SK-N-SH (cell line): Measurements from ENCODE around the gene PCSK6. TPM values are rescaled to one million over a fixed set of nuclear protein-coding genes. Genes with fewer than 3 reads are reported as not detected.

ENCODE experiments used
- CTCF ChIA-PET: fragments of 300-600, 350-600 bp; formaldehyde crosslinking; extraction: SDS; loops from one replicate; lab custom pipeline; 2021; lab: Yijun Ruan, JAX
- POLR2A ChIA-PET: fragments of 350-600 bp; sonication (Branson Sonifier 250); formaldehyde crosslinking; extraction: SDS; loops from one replicate; lab custom pipeline; 2020; ENCODE audit warnings: antibody characterized with exemption, inconsistent platforms; lab: Yijun Ruan, JAX
- DNase-seq: peaks from one replicate; pipeline ENCODE4 v3.0.0; 2012
- H2AFZ ChIP-seq: fragments of 200-600 bp; sonication (generic); 2 replicates; pipeline ENCODE4 v1.8.1; 2016; ENCODE audit warnings: antibody characterized with exemption, mild to moderate bottlenecking, low read depth
- H3F3A ChIP-seq: fragments of 200-600 bp; sonication (generic); replicated peaks from 2 replicates; pipeline ENCODE3; 2016; ENCODE audit warnings: antibody characterized with exemption, mild to moderate bottlenecking; ENCODE audit not compliant: insufficient read depth
- H3K27ac ChIP-seq, 2 experiments: fragments of 200-500 bp in 1 of 2; fragments of 200-600 bp in 1 of 2; sonication (Bioruptor generic) in 1 of 2; sonication (generic), shearing (Covaris generic) in 1 of 2; 2 replicates each; pipeline versions ENCODE4 v1.5.1 to v1.6.1; 2014 to 2016; ENCODE audit warnings: low read depth in 2 of 2, inconsistent platforms in 1 of 2, low read length in 1 of 2, mild to moderate bottlenecking in 1 of 2, mixed read lengths in 1 of 2
- H3K27me3 ChIP-seq: fragments of 200-600 bp; sonication (generic), shearing (Covaris generic); 2 replicates; pipeline ENCODE4 v1.6.1; 2016; ENCODE audit warnings: mixed run types; ENCODE audit not compliant: insufficient read depth
- H3K36me3 ChIP-seq, 2 experiments: fragments of 200-500 bp in 1 of 2; fragments of 200-600 bp in 1 of 2; sonication (Bioruptor generic) in 1 of 2; sonication (generic) in 1 of 2; replicated peaks in 1 of 2; 2 replicates each; pipeline versions ENCODE3 to v1.5.1; 2014 to 2016; ENCODE audit warnings: low read length in 1 of 2, mild to moderate bottlenecking in 1 of 2; ENCODE audit not compliant: insufficient read depth in 2 of 2, control insufficient read depth in 1 of 2
- H3K4me1 ChIP-seq, 2 experiments: fragments of 200-500 bp in 1 of 2; fragments of 200-600 bp in 1 of 2; sonication (Bioruptor generic) in 1 of 2; sonication (generic), shearing (Covaris generic) in 1 of 2; 2 replicates each; pipeline versions ENCODE4 v1.5.1 to v1.6.1; 2014 to 2016; ENCODE audit warnings: low read depth in 1 of 2, low read length in 1 of 2, mixed run types in 1 of 2; ENCODE audit not compliant: insufficient read depth in 2 of 2, control insufficient read depth in 1 of 2
- H3K4me2 ChIP-seq: fragments of 200-600 bp; sonication (generic), shearing (Covaris generic); 2 replicates; pipeline ENCODE4 v1.6.1; 2017; ENCODE audit warnings: mixed run types
- H3K4me3 ChIP-seq, 2 experiments: fragments of 200-500 bp in 1 of 2; fragments of 200-600 bp in 1 of 2; sonication (Bioruptor generic) in 1 of 2; sonication (generic), shearing (Covaris generic) in 1 of 2; 2 replicates each; pipeline versions ENCODE4 v1.5.1 to v1.8.1; 2014 to 2016; ENCODE audit warnings: low read depth in 2 of 2, inconsistent platforms in 1 of 2, low read length in 1 of 2, mild to moderate bottlenecking in 1 of 2, mixed read lengths in 1 of 2, moderate library complexity in 1 of 2
- H3K79me2 ChIP-seq: fragments of 200-600 bp; sonication (generic); 2 replicates; pipeline ENCODE4 v1.8.1; 2017; ENCODE audit warnings: mild to moderate bottlenecking; ENCODE audit not compliant: insufficient read depth
- H3K9ac ChIP-seq: fragments of 200-600 bp; sonication (generic); 2 replicates; pipeline ENCODE4 v1.6.1; 2017; ENCODE audit warnings: mixed run types
- H3K9me2 ChIP-seq: fragments of 200-600 bp; sonication (generic); 2 replicates; pipeline ENCODE4 v1.6.1; 2017; ENCODE audit warnings: mixed run types
- H3K9me3 ChIP-seq: fragments of 200-600 bp; sonication (generic); 2 replicates; pipeline ENCODE4 v1.6.1; 2017; ENCODE audit warnings: mixed run types, mild to moderate bottlenecking, moderate library complexity
- H4K20me1 ChIP-seq: fragments of 200-600 bp; sonication (generic); 2 replicates; pipeline ENCODE4 v1.6.1; 2017; ENCODE audit warnings: mild to moderate bottlenecking, mixed run types; ENCODE audit not compliant: insufficient read depth
- FOXJ3 ChIP-seq: sonication (generic); formaldehyde crosslinking; IDR thresholded peaks from 2 replicates; pipeline ENCODE4 v1.5.1; 2020; ENCODE audit warnings: mild to moderate bottlenecking, missing genetic modification reagents
- GATA2 ChIP-seq: sonication (generic); formaldehyde crosslinking; IDR thresholded peaks from 2 replicates; pipeline ENCODE4 v1.5.0; 2020; ENCODE audit warnings: mild to moderate bottlenecking, missing genetic modification reagents
- MXI1 ChIP-seq: IDR thresholded peaks from 2 replicates; pipeline ENCODE4 v1.6.1; 2012; ENCODE audit warnings: mild to moderate bottlenecking, low read depth, low read length, improper control_type of control experiment
- RFX5 ChIP-seq: IDR thresholded peaks from 2 replicates; pipeline ENCODE4 v1.6.1; 2012; ENCODE audit warnings: mild to moderate bottlenecking, improper control_type of control experiment, low read length
- TCF12 ChIP-seq: IDR thresholded peaks from 2 replicates; pipeline ENCODE4 v1.4.0; 2012
- WGBS: methylation state at CpG from one replicate; pipeline ENCODE4 v1.1.6; 2017; ENCODE audit warnings: low lambda C conversion rate; 5-methylcytosine and 5-hydroxymethylcytosine counted together
- polyA plus RNA-seq, 3 experiments: library from polyadenylated mRNA; depleted of rRNA; stranded (reverse); fragments of >200 nt; gene quantifications; 2 replicates each; pipeline ENCODE4 v1.2.3, GENCODE V29; 2012
- TF ChIP-seq, protein P1 (sequence below): IDR thresholded peaks from 2 replicates; pipeline ENCODE4 v1.4.0; 2012; ENCODE audit warnings: low read depth
- TF ChIP-seq, protein P2 (sequence below): IDR thresholded peaks from 2 replicates; pipeline ENCODE4 v1.6.1; 2012; ENCODE audit warnings: mild to moderate bottlenecking, low read depth, low read length, moderate library complexity
- TF ChIP-seq, protein P3 (sequence below): fragments of 200-600 bp; sonication (generic); IDR thresholded peaks from 2 replicates; pipeline ENCODE4 v1.6.1; 2017; ENCODE audit warnings: antibody characterized with exemption, mild to moderate bottlenecking, moderate library complexity

The PCSK6 gene
- polyA plus RNA-seq, 1 of the 3 experiments (the other 2 are of a cell fraction): 0.03 TPM

DNA sequence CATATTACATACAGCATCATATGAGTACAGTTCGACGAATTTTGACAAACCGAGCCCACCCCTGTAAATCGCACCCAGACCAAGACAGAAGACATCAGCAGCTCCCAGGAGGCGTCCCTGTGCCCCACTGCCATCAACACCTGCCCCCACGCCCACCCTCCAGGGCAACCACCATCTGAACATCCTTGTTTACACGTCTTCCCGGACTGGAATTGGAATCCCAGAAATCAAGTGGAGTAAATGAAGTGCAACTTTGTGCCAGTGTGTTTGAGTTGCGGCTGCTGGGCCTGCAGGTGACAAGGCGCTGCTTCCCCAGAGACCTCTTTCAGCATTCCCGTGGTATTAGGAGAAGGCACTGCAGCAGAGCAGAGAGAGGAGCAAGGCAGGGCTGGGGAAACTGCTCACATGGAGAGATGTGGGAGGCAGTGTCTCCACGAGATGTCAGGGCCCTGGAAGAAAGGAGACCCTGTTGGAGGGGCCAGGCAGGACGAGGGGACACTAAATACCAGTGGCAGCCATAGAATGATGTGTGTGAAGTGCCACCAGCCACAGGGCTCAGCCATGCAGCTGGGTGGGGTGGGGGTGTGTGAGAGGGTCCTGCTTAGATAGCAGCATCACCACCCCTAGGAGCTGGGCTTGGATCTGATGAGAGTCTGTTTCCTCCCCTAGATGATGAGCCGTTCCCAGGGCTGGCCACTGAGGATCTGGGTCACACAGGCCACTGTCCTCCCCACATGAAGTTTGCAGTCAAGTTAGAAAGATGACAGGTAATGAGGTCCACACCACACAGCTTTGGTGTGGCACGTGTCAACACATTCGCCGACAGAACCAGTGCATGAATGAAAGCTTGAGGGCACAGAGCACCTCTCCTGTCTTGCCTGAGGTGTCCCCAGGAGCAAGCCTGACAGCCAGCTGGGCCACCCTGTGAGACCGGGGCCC is 33.4 kb upstream of the PCSK6 start:
- H3K4me2 ChIP-seq: no peak overlapping the region
- H3K36me3 ChIP-seq: no peaks in the 10 kb centered on the region
- H3K79me2 ChIP-seq: no peaks in the 10 kb centered on the region
- H4K20me1 ChIP-seq: no peaks in the 10 kb centered on the region
- H3K4me1 ChIP-seq: peaks cover 0 to 2% of the 10 kb centered on the region in 2 experiments; a peak in 1 of 4 replicates
- no peak overlapping the region for H2AFZ ChIP-seq
- H3K4me3 ChIP-seq: no peak overlapping the region
- peaks cover 4% of the 10 kb centered on the region; the same call in 1 of the 2 replicates for H3K9me3 ChIP-seq
- 36% methylated on average over 18 of the region's 18 CpGs for WGBS
- no peaks in the 10 kb centered on the region for H3K9me2 ChIP-seq
- H3K9ac ChIP-seq: no peak overlapping the region
- H3K27ac ChIP-seq: no peak overlapping the region
- no peaks in the 10 kb centered on the region for H3K27me3 ChIP-seq
- TF ChIP-seq, protein P1, sequence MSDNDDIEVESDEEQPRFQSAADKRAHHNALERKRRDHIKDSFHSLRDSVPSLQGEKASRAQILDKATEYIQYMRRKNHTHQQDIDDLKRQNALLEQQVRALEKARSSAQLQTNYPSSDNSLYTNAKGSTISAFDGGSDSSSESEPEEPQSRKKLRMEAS: no peak
- ChIA-PET POLR2A (no interaction called here), CTCF (interaction anchor here (1.1 kb wide), 1 partner anchor 11 kb away, joined by 3 read pairs; no protein-coding TSS in a partner anchor)
- no peaks in the 10 kb centered on the region for H3F3A ChIP-seq
- DNase-seq: peak; percentile 10

DNA sequence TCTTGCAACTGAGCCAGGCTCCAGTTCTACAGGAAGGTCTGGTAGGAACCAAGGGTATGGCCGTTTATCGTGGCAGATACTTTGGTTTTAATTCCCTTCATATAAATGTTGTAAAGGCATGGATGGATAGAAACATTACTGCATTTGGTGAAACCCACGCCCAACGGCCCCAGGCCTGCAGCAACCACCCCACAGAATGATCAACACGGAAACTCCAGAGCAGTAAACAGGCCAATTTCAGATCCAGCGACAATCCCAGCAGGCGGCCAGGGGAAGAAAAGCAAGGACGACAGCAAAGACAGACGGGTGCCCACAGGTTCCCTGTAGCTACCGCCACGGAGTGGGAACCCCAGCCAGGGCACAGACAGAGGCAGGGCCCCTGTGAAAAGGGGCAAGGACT is 32.6 kb upstream of the PCSK6 start:
- Histone ChIP-seq H3K27me3 (no peaks in the 10 kb centered on the region), H3K9ac (no peak overlapping the region), H3K79me2 (no peaks in the 10 kb centered on the region), H3K9me3 (peaks cover 11% of the 10 kb centered on the region; the same call in 1 of the 2 replicates), H2AFZ (no peak overlapping the region), H3K27ac (no peak overlapping the region), H3K9me2 (no peaks in the 10 kb centered on the region), H3K36me3 (no peaks in the 10 kb centered on the region), H3K4me3 (no peak overlapping the region), H3K4me2 (no peak overlapping the region), H3F3A (no peaks in the 10 kb centered on the region), H4K20me1 (no peaks in the 10 kb centered on the region), H3K4me1 (peaks cover 0 to 2% of the 10 kb centered on the region in 2 experiments; a peak in 1 of 4 replicates)
- 52% methylated on average over 11 of the region's 11 CpGs for WGBS
- TF ChIP-seq MXI1 (no peak), TCF12 (no peak), FOXJ3 (CRISPR knock-in tag) (no peak)
- DNase-seq: peak; percentile 7
- CTCF ChIA-PET: interaction anchor here (1.5 kb wide), 1 partner anchor 12 kb away, joined by 4 read pairs; no protein-coding TSS in a partner anchor
- POLR2A ChIA-PET: no interaction called here

DNA sequence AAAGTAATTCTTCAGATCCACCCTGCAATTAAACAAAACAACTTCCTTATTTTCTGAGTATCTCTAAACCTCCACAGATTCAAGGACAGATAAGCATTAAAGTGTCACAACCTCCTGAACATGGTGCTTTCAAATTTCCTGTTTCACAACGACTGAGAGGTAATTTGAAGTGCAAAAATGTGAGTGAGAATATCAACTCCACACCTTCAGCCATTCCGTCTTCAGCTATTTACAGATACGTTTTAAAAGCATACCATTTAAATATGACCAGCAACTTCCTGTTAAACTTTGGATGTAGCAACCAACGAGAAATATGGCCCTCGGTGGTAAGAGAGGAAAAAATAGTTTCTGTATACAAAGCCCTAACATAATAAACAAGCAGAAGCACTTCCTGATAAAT is 32.1 kb upstream of the PCSK6 start:
- POLR2A ChIA-PET: no interaction called here
- Histone ChIP-seq H3K4me3 (no peak overlapping the region), H3K9me3 (peaks cover 16% of the 10 kb centered on the region; the same call in 1 of the 2 replicates), H3K4me2 (no peak overlapping the region), H2AFZ (no peak overlapping the region), H3F3A (no peaks in the 10 kb centered on the region), H4K20me1 (no peaks in the 10 kb centered on the region), H3K4me1 (peaks cover 0 to 2% of the 10 kb centered on the region in 2 experiments; a peak in 1 of 4 replicates), H3K9ac (no peak overlapping the region), H3K27me3 (no peaks in the 10 kb centered on the region), H3K36me3 (no peaks in the 10 kb centered on the region), H3K9me2 (no peaks in the 10 kb centered on the region), H3K79me2 (no peaks in the 10 kb centered on the region), H3K27ac (no peak overlapping the region)
- CTCF ChIA-PET: interaction anchor here (1.5 to 2.7 kb wide), 3 partner anchors 10 to 120 kb away, joined by 4 to 9 read pairs (median 6); no protein-coding TSS in a partner anchor
- TF ChIP-seq GATA2: no peak
- TF ChIP-seq RFX5: no peak
- TF ChIP-seq, protein P2, sequence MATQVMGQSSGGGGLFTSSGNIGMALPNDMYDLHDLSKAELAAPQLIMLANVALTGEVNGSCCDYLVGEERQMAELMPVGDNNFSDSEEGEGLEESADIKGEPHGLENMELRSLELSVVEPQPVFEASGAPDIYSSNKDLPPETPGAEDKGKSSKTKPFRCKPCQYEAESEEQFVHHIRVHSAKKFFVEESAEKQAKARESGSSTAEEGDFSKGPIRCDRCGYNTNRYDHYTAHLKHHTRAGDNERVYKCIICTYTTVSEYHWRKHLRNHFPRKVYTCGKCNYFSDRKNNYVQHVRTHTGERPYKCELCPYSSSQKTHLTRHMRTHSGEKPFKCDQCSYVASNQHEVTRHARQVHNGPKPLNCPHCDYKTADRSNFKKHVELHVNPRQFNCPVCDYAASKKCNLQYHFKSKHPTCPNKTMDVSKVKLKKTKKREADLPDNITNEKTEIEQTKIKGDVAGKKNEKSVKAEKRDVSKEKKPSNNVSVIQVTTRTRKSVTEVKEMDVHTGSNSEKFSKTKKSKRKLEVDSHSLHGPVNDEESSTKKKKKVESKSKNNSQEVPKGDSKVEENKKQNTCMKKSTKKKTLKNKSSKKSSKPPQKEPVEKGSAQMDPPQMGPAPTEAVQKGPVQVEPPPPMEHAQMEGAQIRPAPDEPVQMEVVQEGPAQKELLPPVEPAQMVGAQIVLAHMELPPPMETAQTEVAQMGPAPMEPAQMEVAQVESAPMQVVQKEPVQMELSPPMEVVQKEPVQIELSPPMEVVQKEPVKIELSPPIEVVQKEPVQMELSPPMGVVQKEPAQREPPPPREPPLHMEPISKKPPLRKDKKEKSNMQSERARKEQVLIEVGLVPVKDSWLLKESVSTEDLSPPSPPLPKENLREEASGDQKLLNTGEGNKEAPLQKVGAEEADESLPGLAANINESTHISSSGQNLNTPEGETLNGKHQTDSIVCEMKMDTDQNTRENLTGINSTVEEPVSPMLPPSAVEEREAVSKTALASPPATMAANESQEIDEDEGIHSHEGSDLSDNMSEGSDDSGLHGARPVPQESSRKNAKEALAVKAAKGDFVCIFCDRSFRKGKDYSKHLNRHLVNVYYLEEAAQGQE: no peak
- TF ChIP-seq, protein P3, sequence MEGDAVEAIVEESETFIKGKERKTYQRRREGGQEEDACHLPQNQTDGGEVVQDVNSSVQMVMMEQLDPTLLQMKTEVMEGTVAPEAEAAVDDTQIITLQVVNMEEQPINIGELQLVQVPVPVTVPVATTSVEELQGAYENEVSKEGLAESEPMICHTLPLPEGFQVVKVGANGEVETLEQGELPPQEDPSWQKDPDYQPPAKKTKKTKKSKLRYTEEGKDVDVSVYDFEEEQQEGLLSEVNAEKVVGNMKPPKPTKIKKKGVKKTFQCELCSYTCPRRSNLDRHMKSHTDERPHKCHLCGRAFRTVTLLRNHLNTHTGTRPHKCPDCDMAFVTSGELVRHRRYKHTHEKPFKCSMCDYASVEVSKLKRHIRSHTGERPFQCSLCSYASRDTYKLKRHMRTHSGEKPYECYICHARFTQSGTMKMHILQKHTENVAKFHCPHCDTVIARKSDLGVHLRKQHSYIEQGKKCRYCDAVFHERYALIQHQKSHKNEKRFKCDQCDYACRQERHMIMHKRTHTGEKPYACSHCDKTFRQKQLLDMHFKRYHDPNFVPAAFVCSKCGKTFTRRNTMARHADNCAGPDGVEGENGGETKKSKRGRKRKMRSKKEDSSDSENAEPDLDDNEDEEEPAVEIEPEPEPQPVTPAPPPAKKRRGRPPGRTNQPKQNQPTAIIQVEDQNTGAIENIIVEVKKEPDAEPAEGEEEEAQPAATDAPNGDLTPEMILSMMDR: no peak
- no peak for DNase-seq
- WGBS: 35% methylated on average over 5 of the region's 5 CpGs
